SK-N-SH treated with all-trans-retinoic acid at 6 μM for 48 hours (cell line): ENCODE results near the gene ZNF444.

Source experiments
- ATAC-seq: fragments of 200-7000 bp; cut with Tn5 transposase; 3 replicates; pipeline ENCODE4 v1.9.1; 2020; ENCODE audit warnings: mild to moderate bottlenecking, moderate library complexity
- ARNTL ChIP-seq: fragments of 450-650 bp; formaldehyde crosslinking; IDR thresholded peaks from 2 replicates; pipeline ENCODE4 v1.5.0; 2020; ENCODE audit warnings: low read depth, mild to moderate bottlenecking, moderate library complexity, borderline replicate concordance
- BACH2 ChIP-seq: fragments of 250-450 bp; sonication (Bioruptor Pico); IDR thresholded peaks from 2 replicates; pipeline ENCODE4 v1.9.0; 2021; ENCODE audit warnings: mild to moderate bottlenecking, borderline replicate concordance
- CSDC2 ChIP-seq: fragments of 250-450 bp; sonication (Bioruptor Pico); IDR thresholded peaks from 2 replicates; pipeline ENCODE4 v1.5.0; 2020; ENCODE audit warnings: mild to moderate bottlenecking, moderate library complexity
- ESRRG ChIP-seq: fragments of 250-450 bp; sonication (Bioruptor Pico); IDR thresholded peaks from 2 replicates; pipeline ENCODE4 v1.6.1; 2021; ENCODE audit warnings: mild to moderate bottlenecking
- ISL1 ChIP-seq: fragments of 250-450 bp; sonication (Bioruptor Pico); IDR thresholded peaks from 2 replicates; pipeline ENCODE4 v2.1.2; 2022; ENCODE audit warnings: mild to moderate bottlenecking, moderate library complexity
- OSR1 ChIP-seq: fragments of 250-450 bp; sonication (Bioruptor Pico); IDR thresholded peaks from 2 replicates; pipeline ENCODE4 v1.8.0; 2022; ENCODE audit warnings: moderate library complexity, mild to moderate bottlenecking, inconsistent platforms
- PPARA ChIP-seq: fragments of 250-450 bp; sonication (Bioruptor Pico); IDR thresholded peaks from 2 replicates; pipeline ENCODE4 v1.5.0; 2020; ENCODE audit warnings: mild to moderate bottlenecking, borderline replicate concordance
- RARB ChIP-seq: fragments of 250-450 bp; sonication (Bioruptor Pico); IDR thresholded peaks from 2 replicates; pipeline ENCODE4 v1.8.0; 2021; ENCODE audit warnings: mild to moderate bottlenecking, moderate library complexity
- SNAI2 ChIP-seq: fragments of 250-450 bp; sonication (Bioruptor Pico); IDR thresholded peaks from 2 replicates; pipeline ENCODE4 v1.5.0; 2020; ENCODE audit warnings: mild to moderate bottlenecking, moderate library complexity
- TCF4 ChIP-seq: fragments of 250-450 bp; sonication (Bioruptor Pico); IDR thresholded peaks from 2 replicates; pipeline ENCODE4 v1.8.0; 2021; ENCODE audit warnings: mild to moderate bottlenecking, moderate library complexity, borderline replicate concordance
- TOX ChIP-seq: fragments of 250-450 bp; sonication (Bioruptor Pico); IDR thresholded peaks from 2 replicates; pipeline ENCODE4 v1.8.0; 2021; ENCODE audit warnings: mild to moderate bottlenecking, moderate library complexity, borderline replicate concordance
- ZC3H10 ChIP-seq: fragments of 250-450 bp; sonication (Bioruptor Pico); IDR thresholded peaks from 2 replicates; pipeline ENCODE4 v1.5.1; 2021; ENCODE audit warnings: mild to moderate bottlenecking, moderate library complexity
- ZFP3 ChIP-seq: fragments of 250-450 bp; sonication (Bioruptor Pico); IDR thresholded peaks from 2 replicates; pipeline ENCODE4 v1.5.0; 2020; ENCODE audit warnings: mild to moderate bottlenecking, moderate library complexity
- ZFP30 ChIP-seq: fragments of 450-650 bp; formaldehyde crosslinking; IDR thresholded peaks from 2 replicates; pipeline ENCODE4 v1.5.0; 2022; ENCODE audit warnings: mild to moderate bottlenecking, moderate library complexity
- ZNF565 ChIP-seq: fragments of 450-650 bp; formaldehyde crosslinking; conservative IDR thresholded peaks from 2 replicates; pipeline ENCODE4 v1.5.0; 2020; ENCODE audit warnings: low read depth, mild to moderate bottlenecking, moderate library complexity
- ZNF70 ChIP-seq: fragments of 450-650 bp; formaldehyde crosslinking; IDR thresholded peaks from 2 replicates; pipeline ENCODE4 v1.5.0; 2020; ENCODE audit warnings: mild to moderate bottlenecking, moderate library complexity
- ZNF8 ChIP-seq: fragments of 450-650 bp; formaldehyde crosslinking; IDR thresholded peaks from 2 replicates; pipeline ENCODE4 v1.5.0; 2020; ENCODE audit warnings: mild to moderate bottlenecking, moderate library complexity
- TF ChIP-seq, protein P1 (sequence below): fragments of 250-450 bp; sonication (Bioruptor Pico); IDR thresholded peaks from 2 replicates; pipeline ENCODE4 v1.5.1; 2020; ENCODE audit warnings: low read depth, mild to moderate bottlenecking, moderate library complexity
- TF ChIP-seq, protein P2 (sequence below): fragments of 250-450 bp; sonication (Bioruptor Pico); IDR thresholded peaks from 2 replicates; pipeline ENCODE4 v1.5.0; 2020; ENCODE audit warnings: mild to moderate bottlenecking, moderate library complexity
- TF ChIP-seq, protein P3 (sequence below): fragments of 250-450 bp; sonication (Bioruptor Pico); IDR thresholded peaks from 2 replicates; pipeline ENCODE4 v1.5.1; 2021; ENCODE audit warnings: mild to moderate bottlenecking, moderate library complexity

Gene ZNF444

DNA sequence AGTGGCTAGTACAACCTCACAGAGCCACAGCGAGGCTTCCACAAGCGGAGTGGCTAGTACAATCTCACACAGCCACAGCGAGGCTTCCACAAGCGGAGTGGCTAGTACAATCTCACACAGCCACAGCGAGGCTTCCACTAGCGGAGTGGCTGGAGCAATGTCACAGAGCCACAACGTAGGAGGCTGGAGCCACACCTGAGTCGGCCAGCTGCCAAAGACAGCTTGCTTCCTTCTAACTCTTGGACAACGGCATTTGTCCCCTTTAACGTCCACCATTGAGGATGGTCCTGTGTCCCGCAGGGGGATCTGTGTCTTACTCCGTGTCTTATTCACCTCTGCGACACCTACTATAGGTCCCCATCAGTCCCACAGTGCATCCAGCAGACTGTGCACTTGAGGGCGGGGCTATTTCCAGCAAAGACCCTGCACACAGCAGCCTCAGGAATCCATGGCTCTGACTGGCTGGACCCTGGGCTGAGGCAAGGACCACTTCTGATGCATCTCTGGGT, 23.7 kb upstream of the ZNF444 start:
- TF ChIP-seq ZNF565 (CRISPR knock-in tag) (no peak), PPARA (no peak), SNAI2 (no peak), OSR1 (no peak), ESRRG (CRISPR knock-in tag) (no peak), CSDC2 (CRISPR knock-in tag) (no peak), ZNF8 (CRISPR knock-in tag) (no peak), ISL1 (CRISPR knock-in tag) (no peak), ZNF70 (CRISPR knock-in tag) (no peak), ZFP3 (CRISPR knock-in tag) (no peak), BACH2 (no peak), ARNTL (CRISPR knock-in tag) (no peak), ZC3H10 (no peak), RARB (CRISPR knock-in tag) (no peak), ZFP30 (CRISPR knock-in tag) (no peak), TOX (no peak), TCF4 (CRISPR knock-in tag) (no peak)
- TF ChIP-seq, protein P1, sequence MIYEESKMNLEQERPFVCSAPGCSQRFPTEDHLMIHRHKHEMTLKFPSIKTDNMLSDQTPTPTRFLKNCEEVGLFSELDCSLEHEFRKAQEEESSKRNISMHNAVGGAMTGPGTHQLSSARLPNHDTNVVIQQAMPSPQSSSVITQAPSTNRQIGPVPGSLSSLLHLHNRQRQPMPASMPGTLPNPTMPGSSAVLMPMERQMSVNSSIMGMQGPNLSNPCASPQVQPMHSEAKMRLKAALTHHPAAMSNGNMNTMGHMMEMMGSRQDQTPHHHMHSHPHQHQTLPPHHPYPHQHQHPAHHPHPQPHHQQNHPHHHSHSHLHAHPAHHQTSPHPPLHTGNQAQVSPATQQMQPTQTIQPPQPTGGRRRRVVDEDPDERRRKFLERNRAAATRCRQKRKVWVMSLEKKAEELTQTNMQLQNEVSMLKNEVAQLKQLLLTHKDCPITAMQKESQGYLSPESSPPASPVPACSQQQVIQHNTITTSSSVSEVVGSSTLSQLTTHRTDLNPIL (CRISPR knock-in tag) = no peak
- TF ChIP-seq, protein P2, sequence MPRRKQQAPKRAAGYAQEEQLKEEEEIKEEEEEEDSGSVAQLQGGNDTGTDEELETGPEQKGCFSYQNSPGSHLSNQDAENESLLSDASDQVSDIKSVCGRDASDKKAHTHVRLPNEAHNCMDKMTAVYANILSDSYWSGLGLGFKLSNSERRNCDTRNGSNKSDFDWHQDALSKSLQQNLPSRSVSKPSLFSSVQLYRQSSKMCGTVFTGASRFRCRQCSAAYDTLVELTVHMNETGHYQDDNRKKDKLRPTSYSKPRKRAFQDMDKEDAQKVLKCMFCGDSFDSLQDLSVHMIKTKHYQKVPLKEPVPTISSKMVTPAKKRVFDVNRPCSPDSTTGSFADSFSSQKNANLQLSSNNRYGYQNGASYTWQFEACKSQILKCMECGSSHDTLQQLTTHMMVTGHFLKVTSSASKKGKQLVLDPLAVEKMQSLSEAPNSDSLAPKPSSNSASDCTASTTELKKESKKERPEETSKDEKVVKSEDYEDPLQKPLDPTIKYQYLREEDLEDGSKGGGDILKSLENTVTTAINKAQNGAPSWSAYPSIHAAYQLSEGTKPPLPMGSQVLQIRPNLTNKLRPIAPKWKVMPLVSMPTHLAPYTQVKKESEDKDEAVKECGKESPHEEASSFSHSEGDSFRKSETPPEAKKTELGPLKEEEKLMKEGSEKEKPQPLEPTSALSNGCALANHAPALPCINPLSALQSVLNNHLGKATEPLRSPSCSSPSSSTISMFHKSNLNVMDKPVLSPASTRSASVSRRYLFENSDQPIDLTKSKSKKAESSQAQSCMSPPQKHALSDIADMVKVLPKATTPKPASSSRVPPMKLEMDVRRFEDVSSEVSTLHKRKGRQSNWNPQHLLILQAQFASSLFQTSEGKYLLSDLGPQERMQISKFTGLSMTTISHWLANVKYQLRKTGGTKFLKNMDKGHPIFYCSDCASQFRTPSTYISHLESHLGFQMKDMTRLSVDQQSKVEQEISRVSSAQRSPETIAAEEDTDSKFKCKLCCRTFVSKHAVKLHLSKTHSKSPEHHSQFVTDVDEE (CRISPR knock-in tag) = no peak
- TF ChIP-seq, protein P3, sequence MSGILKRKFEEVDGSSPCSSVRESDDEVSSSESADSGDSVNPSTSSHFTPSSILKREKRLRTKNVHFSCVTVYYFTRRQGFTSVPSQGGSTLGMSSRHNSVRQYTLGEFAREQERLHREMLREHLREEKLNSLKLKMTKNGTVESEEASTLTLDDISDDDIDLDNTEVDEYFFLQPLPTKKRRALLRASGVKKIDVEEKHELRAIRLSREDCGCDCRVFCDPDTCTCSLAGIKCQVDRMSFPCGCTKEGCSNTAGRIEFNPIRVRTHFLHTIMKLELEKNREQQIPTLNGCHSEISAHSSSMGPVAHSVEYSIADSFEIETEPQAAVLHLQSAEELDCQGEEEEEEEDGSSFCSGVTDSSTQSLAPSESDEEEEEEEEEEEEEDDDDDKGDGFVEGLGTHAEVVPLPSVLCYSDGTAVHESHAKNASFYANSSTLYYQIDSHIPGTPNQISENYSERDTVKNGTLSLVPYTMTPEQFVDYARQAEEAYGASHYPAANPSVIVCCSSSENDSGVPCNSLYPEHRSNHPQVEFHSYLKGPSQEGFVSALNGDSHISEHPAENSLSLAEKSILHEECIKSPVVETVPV (CRISPR knock-in tag) = no peak
- no peak for ATAC-seq

DNA sequence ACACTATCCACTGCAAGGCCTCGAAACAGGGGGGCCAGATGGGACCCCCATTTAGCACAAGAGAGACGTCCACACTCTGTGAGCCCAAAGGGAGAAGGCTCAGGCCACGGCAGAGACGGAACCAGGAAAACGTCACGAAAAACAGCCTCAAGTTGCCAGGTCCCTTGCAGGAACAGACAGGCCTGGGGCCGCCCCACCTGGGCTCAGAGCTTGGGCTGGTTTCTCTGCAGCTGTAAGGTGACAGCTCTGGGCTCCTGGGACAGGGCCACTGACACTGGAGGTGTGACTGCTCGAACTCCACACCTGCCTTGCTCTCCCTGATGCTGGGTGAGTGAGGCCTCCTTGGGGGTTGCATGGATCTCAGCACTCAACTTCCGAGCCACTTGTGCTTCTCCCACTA, 23.2 kb upstream of the ZNF444 start:
- ATAC-seq = no peak
- no peak for TF ChIP-seq ZNF8 (CRISPR knock-in tag)
- TF ChIP-seq, protein P1 (CRISPR knock-in tag) = no peak
- TF ChIP-seq ZNF70 (CRISPR knock-in tag) = no peak

DNA sequence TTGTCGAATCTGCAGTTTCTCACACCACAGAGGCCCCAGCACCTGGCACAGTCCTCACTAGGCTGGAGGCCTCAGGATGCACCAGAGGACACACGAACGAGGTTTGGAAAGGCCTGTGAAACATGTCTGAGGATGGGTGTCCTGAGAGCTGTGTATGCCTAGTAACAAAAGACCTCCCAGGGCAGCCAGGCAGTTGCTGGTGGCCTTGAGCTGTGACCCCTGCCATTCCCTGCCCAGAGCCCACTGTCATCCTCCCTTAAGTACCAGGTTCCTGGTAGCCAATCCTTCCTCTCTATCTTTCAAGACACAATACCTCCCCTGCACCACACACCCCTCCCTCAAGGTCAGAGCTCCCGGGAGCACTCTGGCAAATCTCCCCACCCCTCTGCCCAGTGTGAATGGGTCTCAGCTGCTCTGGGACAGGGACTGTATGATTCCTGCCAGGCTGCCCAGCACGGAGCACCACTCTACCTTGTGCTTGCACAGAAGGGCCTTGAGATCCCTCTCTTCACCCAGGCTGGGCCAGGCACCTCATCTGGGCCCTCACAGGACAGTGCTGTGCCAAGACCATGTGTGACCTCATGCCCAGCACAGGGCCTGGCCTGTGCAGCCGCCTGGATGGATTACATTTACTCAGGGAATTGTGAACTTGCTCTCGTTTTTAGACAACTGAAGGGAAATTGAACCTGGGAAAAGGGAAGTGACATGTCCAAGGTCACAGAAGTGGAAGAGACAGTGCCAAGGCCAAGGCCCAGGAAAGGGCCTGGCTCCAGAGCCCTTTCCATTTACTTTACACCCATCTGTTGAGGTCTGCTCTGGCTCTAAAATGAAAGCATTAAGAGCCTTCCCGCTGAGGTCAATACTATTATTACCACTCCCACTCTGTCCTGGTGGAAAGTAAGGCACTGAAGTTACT, 22.2 kb upstream of the ZNF444 start:
- TF ChIP-seq TOX = no peak
- TF ChIP-seq TCF4 (CRISPR knock-in tag) = no peak
- no peak for TF ChIP-seq ZNF8 (CRISPR knock-in tag)
- no peak for TF ChIP-seq OSR1
- TF ChIP-seq PPARA = no peak
- TF ChIP-seq ZNF565 (CRISPR knock-in tag) = no peak
- TF ChIP-seq, protein P3 (CRISPR knock-in tag) = no peak
- no peak for TF ChIP-seq ZFP3 (CRISPR knock-in tag)
- TF ChIP-seq ISL1 (CRISPR knock-in tag) = no peak
- no peak for TF ChIP-seq ARNTL (CRISPR knock-in tag)
- no peak for TF ChIP-seq SNAI2
- TF ChIP-seq ZC3H10 = no peak
- ATAC-seq = no peak
